ENCODE measurements around the gene BDKRB1.

Gene BDKRB1

GRCh38 chr14:96255501-96256366 lies at the start of gene BDKRB1:
TSS of gene BDKRB1 (plus strand) at chr14:96256210. CDS start at chr14:96263683, 7,473 bp downstream.
- DNase-seq, result no peak

DNA sequence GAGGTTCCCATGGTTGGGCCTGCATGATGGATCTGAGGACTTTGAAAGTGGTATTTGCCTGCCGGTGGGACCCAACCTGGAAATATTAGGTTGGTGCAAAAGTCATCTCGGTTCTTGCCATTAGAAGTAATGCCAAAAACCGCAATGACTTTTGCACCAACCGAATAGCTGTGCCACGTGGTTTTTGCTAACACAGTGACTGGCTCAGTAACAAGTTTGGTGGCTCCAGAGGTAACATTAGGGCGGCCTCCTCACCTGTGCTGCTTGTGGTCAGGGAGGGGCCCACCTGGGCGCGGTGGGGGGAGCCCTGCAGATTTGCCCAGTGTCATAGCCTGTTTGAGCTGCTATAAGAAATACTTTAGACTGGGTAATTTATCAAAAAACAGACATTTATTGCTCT lies 49.5 kb upstream of the BDKRB1 start:
- no peak for DNase-seq

- DNase-seq, result no peak
These were observed 48.3 kb upstream of the BDKRB1 start for GRCh38 chr14:96207686-96208085.

- no peak for DNase-seq
These were observed 47.3 kb upstream of the BDKRB1 start for GRCh38 chr14:96208739-96209138.

DNA sequence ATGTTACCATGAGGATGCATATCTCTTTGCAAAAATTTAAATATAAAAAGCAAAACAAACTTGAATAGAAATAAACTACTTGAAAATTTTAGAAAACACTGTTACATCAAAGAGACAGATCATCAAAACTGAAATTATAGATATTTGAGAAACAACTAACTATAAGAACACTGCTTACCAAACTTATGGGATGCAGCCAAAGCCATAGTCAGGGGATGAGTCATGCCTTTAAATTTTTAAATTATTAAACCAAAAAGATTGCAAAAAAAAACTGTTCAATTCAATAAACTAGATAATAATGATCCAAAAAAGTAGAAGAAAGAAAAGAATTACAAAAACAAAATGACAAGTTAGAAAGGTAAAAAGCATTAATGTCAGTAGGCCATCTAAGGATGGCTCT lies 43.9 kb upstream of the BDKRB1 start:
- DNase-seq, result no peak

- DNase-seq, result no peak
These were observed 43.1 kb upstream of the BDKRB1 start for GRCh38 chr14:96212896-96213295.

DNA sequence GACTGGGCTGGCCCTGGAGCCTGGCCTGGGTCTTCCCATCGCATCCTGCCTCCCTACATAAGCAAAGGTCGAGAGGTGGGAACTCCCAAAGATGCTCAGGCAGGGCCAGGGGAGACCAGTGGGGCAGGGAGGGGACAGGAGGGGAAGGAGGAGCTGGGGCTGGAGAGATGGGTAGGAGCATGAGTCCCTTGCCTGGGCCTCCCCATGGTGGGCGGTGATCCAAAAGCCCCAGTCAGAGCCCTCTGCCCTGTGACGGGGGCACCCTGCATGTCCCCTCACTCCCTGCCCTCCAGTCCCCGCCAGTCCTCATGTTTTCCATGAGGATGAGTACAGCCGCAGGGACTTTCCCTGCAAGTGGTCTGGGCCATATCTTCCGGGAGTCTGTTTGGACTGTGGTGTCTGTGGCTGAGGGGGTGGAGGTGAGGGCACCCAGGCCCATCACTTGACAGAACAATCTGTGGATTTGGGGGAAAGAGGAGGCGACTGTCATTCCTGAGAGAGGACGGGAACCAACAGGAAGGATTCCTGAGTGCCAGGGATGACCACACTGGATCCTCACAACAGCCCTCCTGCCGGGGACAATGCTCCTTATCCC lies 42.0 kb upstream of the BDKRB1 start:
- no peak for DNase-seq

- no peak for DNase-seq
These were observed 41.2 kb upstream of the BDKRB1 start for GRCh38 chr14:96214793-96215192.

DNA sequence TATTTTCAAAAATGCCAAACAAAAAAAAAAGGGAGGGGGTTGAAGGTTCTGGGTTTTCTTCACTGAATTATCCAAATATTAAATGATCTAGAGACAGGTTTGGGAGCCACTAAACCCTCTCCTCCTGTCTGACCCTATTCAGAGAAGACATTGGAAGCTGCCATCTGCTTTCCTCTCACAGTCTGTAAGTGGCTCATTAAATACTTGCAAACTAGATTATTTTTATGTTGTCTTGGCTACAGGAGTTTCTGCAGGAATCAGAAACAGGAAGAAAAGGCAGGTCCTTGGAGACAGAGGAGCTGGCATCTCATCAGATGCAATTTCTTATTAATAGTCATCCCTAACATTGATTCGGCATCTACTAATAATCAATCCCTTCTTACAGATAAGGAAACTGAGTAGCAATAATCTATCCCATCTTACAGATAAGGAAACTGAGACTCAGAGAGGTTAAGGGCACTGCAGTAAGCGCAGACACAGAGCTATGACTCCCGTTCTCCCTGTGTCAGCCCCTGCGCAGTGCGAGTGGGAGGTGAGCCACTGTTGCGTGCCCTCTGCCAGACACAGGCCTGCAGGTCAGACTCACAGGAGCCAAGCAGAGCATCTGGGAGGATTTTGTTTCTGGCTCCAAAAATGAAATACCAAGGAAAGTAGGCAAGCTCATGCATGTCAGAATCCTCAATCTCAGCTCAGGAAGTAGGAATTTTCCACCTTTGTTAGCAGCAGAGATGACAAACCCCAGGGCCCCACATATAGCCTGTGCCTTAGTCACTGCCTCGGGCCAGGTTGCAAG lies 40.4 kb upstream of the BDKRB1 start:
- no peak for DNase-seq

GRCh38 chr14:96216627-96217026 lies 39.4 kb upstream of the BDKRB1 start:
- no peak for DNase-seq

DNA sequence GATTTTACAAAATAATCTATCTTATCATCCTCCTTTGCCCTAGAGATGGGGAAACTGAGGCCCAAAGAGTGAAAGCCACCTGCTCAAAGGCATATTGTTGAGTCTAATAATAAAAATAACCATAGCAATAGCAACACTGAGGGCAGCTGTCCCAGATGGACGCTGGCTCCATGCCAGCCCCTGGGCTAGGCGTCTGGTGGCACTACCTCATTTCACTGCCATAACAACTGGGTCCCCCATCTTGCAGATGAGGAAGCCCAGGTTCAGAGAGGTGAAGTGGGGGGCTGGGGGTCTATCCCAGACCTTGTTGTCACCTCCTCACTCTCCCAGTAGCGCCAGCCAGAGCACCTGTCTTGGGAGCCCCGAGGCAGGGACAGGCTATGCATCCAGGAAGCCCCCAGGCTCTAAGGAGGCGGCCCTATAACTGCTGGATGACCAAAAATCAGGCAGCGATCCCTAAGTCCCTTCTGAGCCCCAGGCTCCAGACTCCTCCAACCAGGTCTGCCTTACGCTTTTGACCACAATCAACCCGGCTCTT lies 38.6 kb upstream of the BDKRB1 start:
- no peak for DNase-seq

DNA sequence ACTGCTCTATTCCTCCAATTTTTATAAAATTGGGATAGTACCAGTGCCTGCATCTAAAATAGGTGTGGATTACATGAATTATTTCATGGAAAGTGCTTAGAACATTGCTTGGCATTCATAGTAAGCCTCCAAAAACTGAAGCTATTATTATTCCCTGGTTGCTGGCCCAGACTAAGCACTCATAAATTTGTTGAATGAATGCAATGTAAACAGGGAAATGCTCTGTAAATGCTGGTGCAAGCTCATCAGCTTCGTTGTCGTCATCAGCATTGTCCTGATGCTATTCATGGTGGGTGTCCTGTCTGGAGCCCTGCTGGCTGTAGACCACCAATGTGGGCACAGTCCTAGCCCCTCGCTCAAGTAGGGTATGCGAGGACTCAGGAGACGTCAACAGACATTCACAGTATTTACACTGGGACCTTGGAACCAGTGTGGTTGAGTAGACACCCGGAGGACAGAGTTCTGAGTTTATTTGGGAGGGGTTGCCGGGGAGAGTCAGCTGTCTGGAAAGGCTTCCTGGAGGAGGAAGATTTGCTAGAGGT lies 34.8 kb upstream of the BDKRB1 start:
- no peak for DNase-seq

DNA sequence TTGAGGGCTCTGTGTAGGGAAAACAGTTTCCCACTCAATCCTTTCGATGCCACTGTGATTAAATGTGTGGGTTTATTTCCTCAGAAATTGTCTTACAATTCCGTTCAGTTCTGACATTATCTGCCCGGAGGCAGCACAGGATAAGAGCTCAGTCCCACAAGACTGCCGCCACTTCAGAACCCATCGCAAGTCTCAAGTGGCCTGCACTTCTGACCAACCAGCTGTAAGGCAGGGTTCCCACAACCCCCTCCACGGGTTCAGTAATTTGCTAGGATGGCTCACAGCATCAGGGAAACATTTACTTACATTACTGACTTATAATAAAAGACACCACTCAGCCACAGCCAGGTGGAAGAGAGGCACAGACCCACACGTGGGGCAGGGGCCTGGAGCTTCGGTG lies 34.2 kb upstream of the BDKRB1 start:
- no peak for DNase-seq

DNA sequence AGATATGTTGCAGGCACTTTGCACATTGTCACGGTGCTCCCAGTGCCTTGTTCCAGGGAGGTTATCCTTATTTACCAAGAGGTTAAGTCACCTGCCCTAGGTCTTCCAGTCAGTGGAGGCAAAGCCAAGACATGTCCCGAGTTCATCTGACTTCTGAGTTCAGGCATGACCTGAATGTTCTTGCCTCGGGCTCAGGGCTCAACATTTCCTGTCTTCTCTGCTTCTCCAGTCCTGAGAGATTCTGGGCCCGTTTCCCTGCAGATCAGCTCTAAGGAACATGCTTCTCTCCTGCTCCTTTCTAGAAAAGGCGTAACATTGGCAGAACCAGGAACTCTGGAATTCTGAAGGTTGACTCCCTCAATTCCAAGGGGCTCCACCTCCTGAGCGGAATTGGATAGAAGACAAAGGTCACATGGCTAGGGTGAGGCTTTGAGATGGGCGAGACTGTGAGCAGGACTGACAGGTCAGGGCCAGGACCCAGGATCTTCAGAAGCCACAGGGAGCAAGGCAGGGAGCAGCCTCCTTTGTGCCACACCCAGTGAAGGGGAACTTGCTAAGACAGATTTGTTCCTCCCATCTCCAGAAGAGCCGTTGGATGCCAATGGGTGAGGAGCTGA lies 31.4 kb upstream of the BDKRB1 start:
- no peak for DNase-seq

DNA sequence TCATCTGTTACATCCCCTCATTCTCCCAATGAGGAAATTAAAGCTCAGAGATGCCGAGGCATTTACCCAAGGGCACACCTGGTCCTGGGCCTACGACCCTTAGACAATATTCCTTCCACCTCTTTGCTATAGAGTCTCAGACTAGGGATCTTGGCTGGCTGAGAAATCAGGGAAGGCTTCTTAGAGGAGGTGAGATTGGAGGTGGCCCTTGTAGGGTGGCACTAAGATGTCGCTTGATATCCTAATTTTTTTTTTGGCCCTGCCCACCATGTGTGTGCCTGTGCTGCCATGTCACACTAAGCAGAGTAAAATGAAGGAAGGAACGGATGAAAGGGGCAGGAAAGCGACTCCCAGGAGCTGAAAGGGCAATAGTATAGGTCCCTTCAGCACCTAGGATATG lies 30.8 kb upstream of the BDKRB1 start:
- no peak for DNase-seq

GRCh38 chr14:96225745-96226151 lies 30.3 kb upstream of the BDKRB1 start:
- DNase-seq, result no peak

DNA sequence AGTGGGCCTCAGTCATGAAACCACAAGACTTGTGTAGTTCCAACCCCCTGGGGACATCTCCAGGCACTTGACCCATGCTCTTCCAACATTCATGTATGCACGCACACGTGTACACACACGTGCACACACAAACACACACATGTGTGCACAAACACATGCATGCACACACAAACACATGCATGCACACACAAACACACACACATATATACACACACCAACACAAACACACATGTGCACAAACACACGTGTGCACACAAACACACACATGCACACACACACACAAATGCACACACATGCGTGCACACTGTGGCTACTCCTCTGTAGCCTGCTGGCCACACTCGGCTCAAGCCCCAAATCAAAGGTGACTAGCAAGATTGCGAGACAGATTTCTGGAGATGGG lies 28.6 kb upstream of the BDKRB1 start:
- no peak for DNase-seq

- DNase-seq, result no peak
These were observed 26.7 kb upstream of the BDKRB1 start for GRCh38 chr14:96229315-96229714.

- no peak for DNase-seq
These were observed 25.0 kb upstream of the BDKRB1 start for GRCh38 chr14:96231056-96231455.

- no peak for DNase-seq
These were observed 24.4 kb upstream of the BDKRB1 start for GRCh38 chr14:96231526-96232130.

GRCh38 chr14:96232506-96232905 lies 23.5 kb upstream of the BDKRB1 start:
- no peak for DNase-seq

GRCh38 chr14:96233661-96234060 lies 22.3 kb upstream of the BDKRB1 start:
- DNase-seq, result no peak

Measured in activated CD4-positive, CD25-positive, alpha-beta regulatory T cell (primary cell).